ENCODE measurements around the gene UBE2G2. TPM values are rescaled to one million over a fixed set of nuclear protein-coding genes. Genes with fewer than 3 reads are reported as not detected.

Gene UBE2G2
- total RNA-seq, 1 donor from 2014 or later, result 78.8 TPM

DNA sequence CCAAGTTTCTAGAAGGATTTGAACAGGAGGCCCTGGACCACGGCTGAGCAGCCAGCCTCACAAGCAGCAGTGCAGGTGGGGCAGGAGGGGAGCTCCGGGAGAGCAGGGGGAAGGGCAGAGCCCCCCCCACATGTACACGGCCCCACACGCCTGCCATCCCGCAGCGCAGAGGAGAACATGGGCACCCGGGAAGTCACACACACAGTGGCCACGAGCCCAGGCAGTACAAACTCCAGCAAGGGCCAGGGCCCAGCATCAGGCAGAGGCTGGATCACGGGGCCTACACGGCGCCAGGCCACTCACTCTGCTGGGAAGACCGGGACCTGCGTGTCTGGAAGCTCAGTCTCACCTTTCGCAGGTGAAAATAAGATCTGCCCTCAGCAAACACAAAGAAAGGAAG, 11.0 kb upstream of the UBE2G2 start:
- no peak for ATAC-seq
- peaks cover 13% of the 10 kb centered on the region for H3K4me1 ChIP-seq
- no peaks in the 10 kb centered on the region for H3K27me3 ChIP-seq
- no peak for DNase-seq
- H3K9me3 ChIP-seq, result no peaks in the 10 kb centered on the region
- no peak overlapping the region for H3K4me3 ChIP-seq
- H3K36me3 ChIP-seq, result peaks cover 47% of the 10 kb centered on the region
- intact Hi-C loops (cut with DNase I), result no loop called here
- TF ChIP-seq CTCF (IDR thresholded peaks at IDR 0.05), result no peak
- no peak overlapping the region for H3K27ac ChIP-seq

DNA sequence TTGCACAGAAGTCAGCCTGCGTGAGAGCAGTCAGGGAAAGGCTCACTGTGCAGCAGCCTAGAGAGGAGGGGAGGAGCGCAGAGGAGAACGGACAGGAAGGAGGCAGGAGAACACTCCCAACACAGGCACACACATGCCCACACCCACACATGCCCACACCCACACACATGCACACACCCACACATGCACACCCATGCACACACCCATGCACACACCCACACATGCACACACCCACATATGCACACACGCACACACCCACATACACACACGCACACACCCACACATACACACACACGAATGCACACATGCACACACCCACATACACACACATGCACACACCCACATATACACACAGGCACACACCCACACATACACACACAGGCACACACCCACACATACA, 9.2 kb upstream of the UBE2G2 start:
- intact Hi-C loops (cut with DNase I), result no loop called here
- DNase-seq (no peak), ATAC-seq (peak; percentile 26)
- Histone ChIP-seq H3K36me3 (peaks cover 65% of the 10 kb centered on the region), H3K27me3 (no peaks in the 10 kb centered on the region), H3K4me1 (peaks cover 5% of the 10 kb centered on the region), H3K27ac (no peak overlapping the region), H3K4me3 (no peak overlapping the region), H3K9me3 (no peaks in the 10 kb centered on the region)
- no peak for TF ChIP-seq CTCF (IDR thresholded peaks at IDR 0.05)

DNA sequence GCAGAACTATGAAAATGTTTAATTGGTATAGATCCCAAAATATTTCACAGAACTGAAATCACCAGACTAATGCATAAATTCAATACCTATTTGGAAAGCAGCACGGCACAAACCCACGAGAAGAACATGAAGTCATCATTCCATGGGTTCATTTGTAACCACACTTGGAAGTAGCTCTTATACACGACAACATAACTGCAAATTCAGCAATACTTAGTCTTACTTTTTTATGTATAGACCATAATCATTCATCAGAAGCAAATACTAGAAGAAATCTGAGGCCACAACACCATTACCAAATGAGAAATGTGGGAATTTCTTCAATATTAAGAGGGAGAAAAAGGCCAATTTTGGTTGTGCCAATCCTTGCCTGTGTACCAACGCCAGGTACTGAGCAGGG, 4.2 kb upstream of the UBE2G2 start:
- DNase-seq (no peak), ATAC-seq (no peak)
- Histone ChIP-seq H3K4me1 (peaks cover 6% of the 10 kb centered on the region), H3K27me3 (no peaks in the 10 kb centered on the region), H3K9me3 (no peaks in the 10 kb centered on the region), H3K4me3 (no peak overlapping the region), H3K36me3 (peaks cover 61% of the 10 kb centered on the region), H3K27ac (no peak overlapping the region)
- TF ChIP-seq CTCF (IDR thresholded peaks at IDR 0.05), result no peak
- intact Hi-C loops (cut with DNase I), result loop anchor here (10.0 kb wide), 2 partner anchors 49 to 129 kb away; no protein-coding TSS in a partner anchor

- Histone ChIP-seq H3K9me3 (no peaks in the 10 kb centered on the region), H3K36me3 (peaks cover 58% of the 10 kb centered on the region), H3K27ac (no peak overlapping the region), H3K4me1 (peaks cover 13% of the 10 kb centered on the region), H3K4me3 (no peak overlapping the region), H3K27me3 (no peaks in the 10 kb centered on the region)
- TF ChIP-seq CTCF (IDR thresholded peaks at IDR 0.05), result no peak
- DNase-seq, result no peak
- intact Hi-C loops (cut with DNase I), result loop anchor here (10.0 kb wide), 2 partner anchors 50 to 130 kb away; no protein-coding TSS in a partner anchor
- ATAC-seq, result no peak
These were observed 3.6 kb upstream of the UBE2G2 start for GRCh38 chr21:44805226-44805625.

DNA sequence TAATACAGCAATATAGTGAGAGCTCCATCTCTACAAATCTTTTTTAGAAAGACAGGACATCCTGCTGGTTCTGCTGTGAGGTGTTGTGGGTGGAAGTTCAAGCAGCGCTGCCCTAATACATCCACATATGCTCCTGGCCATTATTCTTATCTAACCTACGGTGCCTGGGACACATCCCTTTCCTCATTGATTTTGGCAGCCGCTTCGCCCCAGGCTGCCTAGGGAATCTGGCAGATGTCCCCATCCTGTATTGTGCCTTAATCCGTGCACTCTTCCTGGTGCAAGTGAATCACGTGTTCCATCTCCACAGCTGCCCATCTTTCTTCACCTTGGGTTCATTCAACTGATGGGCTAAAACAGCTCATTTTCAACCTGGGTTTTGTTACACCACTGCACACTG, 3.1 kb upstream of the UBE2G2 start:
- Histone ChIP-seq H3K27ac (no peak overlapping the region), H3K4me3 (no peak overlapping the region), H3K9me3 (no peaks in the 10 kb centered on the region), H3K36me3 (peaks cover 53% of the 10 kb centered on the region), H3K27me3 (no peaks in the 10 kb centered on the region), H3K4me1 (peaks cover 17% of the 10 kb centered on the region)
- DNase-seq (no peak), ATAC-seq (no peak)
- intact Hi-C loops (cut with DNase I), result loop anchor here (10.0 kb wide), 2 partner anchors 50 to 130 kb away; no protein-coding TSS in a partner anchor
- TF ChIP-seq CTCF (IDR thresholded peaks at IDR 0.05), result no peak

DNA sequence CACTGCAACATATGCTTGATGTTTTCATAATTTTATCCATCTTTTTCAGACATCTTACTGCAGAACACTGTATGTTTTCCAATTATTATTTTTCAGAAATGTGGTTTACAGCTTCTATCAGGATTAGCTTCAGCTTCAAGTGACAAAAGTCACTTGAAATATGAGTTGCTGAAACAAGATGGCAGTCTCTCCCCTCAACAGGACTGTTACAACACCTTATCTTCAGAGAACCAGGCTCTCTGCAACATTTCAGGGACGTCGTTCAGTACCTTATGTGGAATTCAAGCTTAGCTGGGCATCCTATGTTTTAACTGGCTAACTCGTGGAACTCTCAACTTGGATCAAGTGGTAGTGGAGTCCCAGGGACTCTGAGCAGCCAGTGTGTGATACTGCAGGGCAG, 2.0 kb upstream of the UBE2G2 start:
- Histone ChIP-seq H3K27me3 (no peaks in the 10 kb centered on the region), H3K36me3 (peaks cover 50% of the 10 kb centered on the region), H3K4me3 (no peak overlapping the region), H3K27ac (no peak overlapping the region), H3K4me1 (peaks cover 18% of the 10 kb centered on the region), H3K9me3 (no peaks in the 10 kb centered on the region)
- no peak for TF ChIP-seq CTCF (IDR thresholded peaks at IDR 0.05)
- intact Hi-C loops (cut with DNase I), result loop anchor here (10.0 kb wide), 2 partner anchors 51 to 131 kb away; no protein-coding TSS in a partner anchor
- no peak for DNase-seq
- no peak for ATAC-seq

Data from upper lobe of right lung (tissue), 1 donor.